PC-3 (cell line): ENCODE data around the gene CYP39A1. TPM values are rescaled to one million over a fixed set of nuclear protein-coding genes. Genes with fewer than 3 reads are reported as not detected.

Experiments used
- ATAC-seq: fragments of 200-7000 bp; cut with Tn5 transposase; 2 replicates; pipeline ENCODE4 v1.9.1; 2020; ENCODE audit warnings: mild to moderate bottlenecking, moderate library complexity
- BruUV-seq: library from RNA; stranded (reverse); fragments of 400-500 nt; replicated peaks from 2 replicates; lab custom pipeline; 2021; lab: Mats Ljungman, UMichigan
- CTCF ChIA-PET: fragments of 300-600 bp; sonication (Branson Sonifier 250); formaldehyde crosslinking; loops from one replicate; lab custom pipeline; 2022; ENCODE audit warnings: antibody characterized with exemption; lab: Charles Lee
- POLR2A ChIA-PET: fragments of 300-600 bp; sonication (Branson Sonifier 250); formaldehyde crosslinking; loops from one replicate; lab custom pipeline; 2022; ENCODE audit warnings: antibody characterized with exemption; ENCODE audit not compliant: unreplicated experiment; lab: Charles Lee
- DNase-seq: peaks from one replicate; pipeline ENCODE4 v3.0.0-alpha.2; 2015
- H2AFZ ChIP-seq: fragments of 300-600 bp; sonication (generic); 2 replicates; pipeline ENCODE4 v1.6.0; 2016; ENCODE audit warnings: antibody characterized with exemption, low read length
- H3F3A ChIP-seq: fragments of 300-600 bp; sonication (generic); one replicate; pipeline ENCODE4 v1.6.0; 2017; ENCODE audit warnings: antibody characterized with exemption, low read length, control low read depth, mild to moderate bottlenecking; ENCODE audit not compliant: unreplicated experiment
- H3K27ac ChIP-seq: fragments of 300-600 bp; sonication (generic); 2 replicates; pipeline ENCODE4 v1.5.1; 2016; ENCODE audit warnings: mild to moderate bottlenecking, low read length
- H3K27me3 ChIP-seq: fragments of 300-600 bp; sonication (generic); 2 replicates; pipeline ENCODE4 v1.6.1; 2016; ENCODE audit warnings: low read length, mixed read lengths
- H3K36me3 ChIP-seq: fragments of 300-600 bp; sonication (generic); 2 replicates; pipeline ENCODE4 v1.6.1; 2016; ENCODE audit warnings: low read depth, mixed run types, low read length, mixed read lengths
- H3K4me1 ChIP-seq: fragments of 300-600 bp; sonication (generic); 2 replicates; pipeline ENCODE4 v1.5.1; 2016; ENCODE audit warnings: low read length; ENCODE audit not compliant: insufficient read depth
- H3K4me2 ChIP-seq: fragments of 300-600 bp; sonication (generic); 2 replicates; pipeline ENCODE4 v1.6.0; 2016; ENCODE audit warnings: low read length
- H3K4me3 ChIP-seq: fragments of 300-600 bp; sonication (generic); 2 replicates; pipeline ENCODE4 v1.5.1; 2016; ENCODE audit warnings: mild to moderate bottlenecking, low read length, mixed read lengths
- H3K79me2 ChIP-seq: fragments of 300-600 bp; sonication (generic); 2 replicates; pipeline ENCODE4 v1.6.1; 2017; ENCODE audit warnings: low read length, mixed read lengths
- H3K9ac ChIP-seq: fragments of 300-600 bp; sonication (generic); 2 replicates; pipeline ENCODE4 v1.6.0; 2016; ENCODE audit warnings: mild to moderate bottlenecking, low read length
- H3K9me2 ChIP-seq: fragments of 300-600 bp; sonication (generic); replicated peaks from 2 replicates; pipeline ENCODE4 v1.6.1; 2016; ENCODE audit warnings: mixed run types, low read length, mixed read lengths
- H3K9me3 ChIP-seq: fragments of 300-600 bp; sonication (generic); 2 replicates; pipeline ENCODE4 v1.6.1; 2016; ENCODE audit warnings: low read length, mixed read lengths
- H4K20me1 ChIP-seq: fragments of 300-600 bp; sonication (generic); 2 replicates; pipeline ENCODE4 v1.6.1; 2016; ENCODE audit warnings: low read length, mixed read lengths
- EZH2 ChIP-seq: fragments of 300-600 bp; sonication (generic); IDR thresholded peaks from one replicate; pipeline ENCODE4 v1.6.1; 2017; ENCODE audit warnings: antibody characterized with exemption, mild to moderate bottlenecking, low read length; ENCODE audit not compliant: unreplicated experiment
- EZH2phosphoT487 ChIP-seq: fragments of 300-600 bp; sonication (generic); IDR thresholded peaks from 2 replicates; pipeline ENCODE4 v1.6.1; 2018; ENCODE audit warnings: mild to moderate bottlenecking, antibody characterized with exemption, low read length, borderline replicate concordance
- intact Hi-C: fragments of 100-400 bp; cut with micrococcal nuclease; formaldehyde crosslinking; loops from 2 replicates; pipeline ENCODE4 v1.9.0; 2023
- total RNA-seq: library from RNA; depleted of rRNA; stranded (reverse); fragments of >200 nt; gene quantifications from 2 replicates; pipeline ENCODE4 v1.2.3, GENCODE V29; 2014
- TF ChIP-seq, protein P1 (sequence below): fragments of 300-600 bp; sonication (generic); conservative IDR thresholded peaks from 2 replicates; pipeline ENCODE4 v1.5.1; 2017; ENCODE audit warnings: antibody characterized with exemption, low read depth, mild to moderate bottlenecking, low read length

Gene CYP39A1
- total RNA-seq, 1 experiment from 2014 or later, result 0.66 TPM

- Histone ChIP-seq H3K4me2 (peak overlapping the region; percentile 3), H3K9me2 (no peaks in the 10 kb centered on the region), H3K4me3 (no peak overlapping the region), H2AFZ (peak overlapping the region; percentile 40), H4K20me1 (no peaks in the 10 kb centered on the region), H3K9me3 (no peaks in the 10 kb centered on the region), H3K27ac (0 out of 2 replicates have a peak overlapping the region, but pooled peaks have one; percentile 7), H3K36me3 (no peaks in the 10 kb centered on the region), H3F3A (no peaks in the 10 kb centered on the region), H3K27me3 (no peaks in the 10 kb centered on the region), H3K4me1 (peaks cover 27% of the 10 kb centered on the region), H3K9ac (no peak overlapping the region), H3K79me2 (no peaks in the 10 kb centered on the region)
- POLR2A ChIA-PET, result no interaction called here
- DNase-seq (peak; percentile 76), ATAC-seq (peak; percentile 69)
- no peak for TF ChIP-seq EZH2
- TF ChIP-seq, protein P1, sequence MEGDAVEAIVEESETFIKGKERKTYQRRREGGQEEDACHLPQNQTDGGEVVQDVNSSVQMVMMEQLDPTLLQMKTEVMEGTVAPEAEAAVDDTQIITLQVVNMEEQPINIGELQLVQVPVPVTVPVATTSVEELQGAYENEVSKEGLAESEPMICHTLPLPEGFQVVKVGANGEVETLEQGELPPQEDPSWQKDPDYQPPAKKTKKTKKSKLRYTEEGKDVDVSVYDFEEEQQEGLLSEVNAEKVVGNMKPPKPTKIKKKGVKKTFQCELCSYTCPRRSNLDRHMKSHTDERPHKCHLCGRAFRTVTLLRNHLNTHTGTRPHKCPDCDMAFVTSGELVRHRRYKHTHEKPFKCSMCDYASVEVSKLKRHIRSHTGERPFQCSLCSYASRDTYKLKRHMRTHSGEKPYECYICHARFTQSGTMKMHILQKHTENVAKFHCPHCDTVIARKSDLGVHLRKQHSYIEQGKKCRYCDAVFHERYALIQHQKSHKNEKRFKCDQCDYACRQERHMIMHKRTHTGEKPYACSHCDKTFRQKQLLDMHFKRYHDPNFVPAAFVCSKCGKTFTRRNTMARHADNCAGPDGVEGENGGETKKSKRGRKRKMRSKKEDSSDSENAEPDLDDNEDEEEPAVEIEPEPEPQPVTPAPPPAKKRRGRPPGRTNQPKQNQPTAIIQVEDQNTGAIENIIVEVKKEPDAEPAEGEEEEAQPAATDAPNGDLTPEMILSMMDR, result no peak
- TF ChIP-seq EZH2phosphoT487, result no peak
- no TSS peak for BruUV-seq
- intact Hi-C loops, result no loop called here
- CTCF ChIA-PET, result no interaction called here
These were observed 15.5 kb downstream of the CYP39A1 start for GRCh38 chr6:46637145-46637544.

GRCh38 chr6:46635462-46635861 lies 17.2 kb downstream of the CYP39A1 start:
- ChIA-PET CTCF (no interaction called here), POLR2A (no interaction called here)
- no peaks in the 10 kb centered on the region for H3K9me2 ChIP-seq
- no peaks in the 10 kb centered on the region for H3K36me3 ChIP-seq
- H4K20me1 ChIP-seq, result no peaks in the 10 kb centered on the region
- H3K27ac ChIP-seq, result no peak overlapping the region
- no peaks in the 10 kb centered on the region for H3F3A ChIP-seq
- no peaks in the 10 kb centered on the region for H3K79me2 ChIP-seq
- no peak for TF ChIP-seq EZH2phosphoT487
- TF ChIP-seq, protein P1, result no peak
- no peak for TF ChIP-seq EZH2
- no peak overlapping the region for H3K9ac ChIP-seq
- no peaks in the 10 kb centered on the region for H3K27me3 ChIP-seq
- H3K4me3 ChIP-seq, result no peak overlapping the region
- intact Hi-C loops, result no loop called here
- no peaks in the 10 kb centered on the region for H3K9me3 ChIP-seq
- ATAC-seq, result no peak
- no peak for DNase-seq
- H3K4me1 ChIP-seq, result peaks cover 27% of the 10 kb centered on the region
- no peak overlapping the region for H2AFZ ChIP-seq
- no peak overlapping the region for H3K4me2 ChIP-seq
- BruUV-seq, result no TSS peak

DNA sequence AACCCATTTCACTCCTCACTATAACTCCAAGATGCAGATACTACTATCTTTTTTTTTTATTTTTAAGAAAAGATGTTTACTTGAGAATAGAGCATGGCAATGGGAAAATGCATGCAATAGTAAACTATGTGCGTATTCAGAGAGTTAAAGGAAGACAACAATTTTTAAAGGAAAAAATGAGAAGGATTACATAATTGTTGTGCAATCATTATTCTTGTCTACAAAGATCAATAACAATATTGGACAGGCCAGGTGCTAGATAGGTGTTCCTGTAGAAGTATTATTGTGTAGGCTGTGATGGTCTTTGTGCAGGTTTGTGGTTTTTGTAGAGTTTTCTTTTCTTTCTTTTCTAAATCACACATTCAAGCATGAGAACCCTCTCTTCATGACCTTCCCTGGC lies 20.6 kb downstream of the CYP39A1 start:
- Histone ChIP-seq H3K36me3 (no peaks in the 10 kb centered on the region), H3K4me2 (no peak overlapping the region), H3K4me3 (no peak overlapping the region), H3K79me2 (no peaks in the 10 kb centered on the region), H3K27me3 (no peaks in the 10 kb centered on the region), H3K9me3 (no peaks in the 10 kb centered on the region), H4K20me1 (no peaks in the 10 kb centered on the region), H3K4me1 (peaks cover 5% of the 10 kb centered on the region), H3K9me2 (no peaks in the 10 kb centered on the region), H3K9ac (no peak overlapping the region), H3K27ac (no peak overlapping the region), H3F3A (no peaks in the 10 kb centered on the region), H2AFZ (no peak overlapping the region)
- DNase-seq (no peak), ATAC-seq (no peak)
- ChIA-PET POLR2A (no interaction called here), CTCF (no interaction called here)
- no TSS peak for BruUV-seq
- intact Hi-C loops, result no loop called here
- no peak for TF ChIP-seq EZH2phosphoT487
- TF ChIP-seq EZH2, result no peak
- TF ChIP-seq, protein P1, result no peak
